ENCODE data around the gene BTNL8. TPM values are rescaled to one million over a fixed set of nuclear protein-coding genes. Genes with fewer than 3 reads are reported as not detected.

Gene BTNL8
- total and polyA plus RNA-seq, 2 donors: 0.24 to 0.46 TPM

DNA sequence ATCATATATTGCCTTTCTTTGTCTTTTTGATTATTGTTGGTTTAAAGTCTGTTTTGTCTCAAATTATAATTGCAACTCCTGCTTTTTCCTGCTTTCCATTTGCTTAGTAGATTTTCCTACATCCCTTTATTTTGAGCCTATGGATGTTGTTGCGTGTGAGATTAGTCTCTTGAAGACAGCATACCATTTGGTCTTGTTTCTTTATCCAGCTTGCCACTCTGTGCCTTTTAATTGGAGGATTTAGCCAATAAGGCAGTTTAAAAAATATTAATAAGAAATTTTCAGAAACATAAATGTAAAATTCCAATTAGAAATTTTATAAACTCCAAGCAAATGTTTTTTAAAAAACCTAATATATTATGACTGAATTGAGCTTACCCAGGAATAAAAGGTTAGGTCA, 24.0 kb downstream of the BTNL8 start:
- Histone ChIP-seq H3K27ac (ENCODE audit: low read depth in 1 of 2, low read length in 1 of 2) (no peak overlapping the region), H3K36me3 (ENCODE audit: control insufficient read depth in 2 of 2, insufficient read depth in 2 of 2, low read length in 1 of 2) (no peaks in the 10 kb centered on the region), H3K9me3 (ENCODE audit: control insufficient read depth in 2 of 2, insufficient read depth in 1 of 2, low read length in 1 of 2) (peaks cover 0 to 11% of the 10 kb centered on the region in 2 donors), H3K27me3 (ENCODE audit: control insufficient read depth in 2 of 2, insufficient read depth in 1 of 2, low read length in 1 of 2) (no peaks in the 10 kb centered on the region), H3K4me3 (ENCODE audit: low read length in 2 of 2) (no peak overlapping the region), H3K4me1 (ENCODE audit: control insufficient read depth in 2 of 2, insufficient read depth in 2 of 2, low read length in 2 of 2) (no peaks in the 10 kb centered on the region)
- DNase-seq (ENCODE audit: low read depth in 6 of 9, low spot score in 9 of 9): no peak
- 93% methylated on average over 1 of the region's 1 CpG for WGBS

DNA sequence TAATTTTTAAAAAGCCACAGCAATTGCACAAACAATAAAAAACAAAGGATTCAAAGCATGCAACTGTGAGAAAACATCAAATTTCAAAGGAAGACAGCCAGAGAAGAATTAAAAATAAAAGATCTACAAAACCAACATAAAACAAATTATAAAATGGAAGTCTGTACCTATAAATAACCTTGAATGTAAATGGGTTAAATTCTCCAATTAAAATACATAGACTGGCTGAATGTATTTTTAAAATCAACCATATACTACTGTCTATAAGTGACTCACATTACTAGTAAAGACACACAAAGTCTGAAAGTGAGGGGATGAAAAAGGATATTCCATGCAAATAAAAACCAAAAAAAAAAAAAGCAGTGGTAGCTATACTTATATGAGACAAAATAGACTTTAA, 33.7 kb downstream of the BTNL8 start:
- no peaks in the 10 kb centered on the region for H3K27me3 ChIP-seq (ENCODE audit: control insufficient read depth in 2 of 2, insufficient read depth in 1 of 2, low read length in 1 of 2)
- no peak overlapping the region for H3K4me3 ChIP-seq (ENCODE audit: low read length in 2 of 2)
- H3K27ac ChIP-seq (ENCODE audit: low read depth in 1 of 2, low read length in 1 of 2): no peak overlapping the region
- DNase-seq (ENCODE audit: low read depth in 6 of 9, low spot score in 9 of 9): no peak
- no peaks in the 10 kb centered on the region for H3K4me1 ChIP-seq (ENCODE audit: control insufficient read depth in 2 of 2, insufficient read depth in 2 of 2, low read length in 2 of 2)
- peaks cover 0 to 8% of the 10 kb centered on the region in 2 donors for H3K9me3 ChIP-seq (ENCODE audit: control insufficient read depth in 2 of 2, insufficient read depth in 1 of 2, low read length in 1 of 2)
- no peaks in the 10 kb centered on the region for H3K36me3 ChIP-seq (ENCODE audit: control insufficient read depth in 2 of 2, insufficient read depth in 2 of 2, low read length in 1 of 2)

DNA sequence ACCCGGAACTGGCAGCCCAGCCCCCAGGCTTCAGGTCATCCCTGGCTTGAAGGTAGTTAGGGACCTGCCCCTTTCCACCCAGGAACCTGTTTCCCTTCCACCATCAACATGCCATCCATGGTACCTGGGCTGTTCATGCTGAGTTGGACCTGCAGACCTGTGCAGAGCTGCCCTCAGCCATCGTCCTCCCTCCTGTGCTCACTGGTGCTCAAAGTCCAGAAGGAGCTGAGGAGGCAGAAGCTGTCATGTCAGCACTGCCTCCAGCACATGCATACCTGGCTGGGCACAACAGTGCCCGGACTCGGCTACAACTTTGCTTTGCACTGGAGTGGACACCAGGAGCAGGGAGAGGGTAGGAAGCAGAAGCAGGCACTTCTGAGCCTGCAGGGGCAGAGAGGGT, 36.2 kb downstream of the BTNL8 start:
- Histone ChIP-seq H3K9me3 (ENCODE audit: control insufficient read depth in 2 of 2, insufficient read depth in 1 of 2, low read length in 1 of 2) (peaks cover 0 to 8% of the 10 kb centered on the region in 2 donors), H3K27me3 (ENCODE audit: control insufficient read depth in 2 of 2, insufficient read depth in 1 of 2, low read length in 1 of 2) (no peaks in the 10 kb centered on the region), H3K36me3 (ENCODE audit: control insufficient read depth in 2 of 2, insufficient read depth in 2 of 2, low read length in 1 of 2) (no peaks in the 10 kb centered on the region), H3K4me1 (ENCODE audit: control insufficient read depth in 2 of 2, insufficient read depth in 2 of 2, low read length in 2 of 2) (no peaks in the 10 kb centered on the region), H3K4me3 (ENCODE audit: low read length in 2 of 2) (no peak overlapping the region), H3K27ac (ENCODE audit: low read depth in 1 of 2, low read length in 1 of 2) (no peak overlapping the region)
- no peak for DNase-seq (ENCODE audit: low read depth in 6 of 9, low spot score in 9 of 9)
- WGBS: 64% methylated on average over 4 of the region's 4 CpGs

DNA sequence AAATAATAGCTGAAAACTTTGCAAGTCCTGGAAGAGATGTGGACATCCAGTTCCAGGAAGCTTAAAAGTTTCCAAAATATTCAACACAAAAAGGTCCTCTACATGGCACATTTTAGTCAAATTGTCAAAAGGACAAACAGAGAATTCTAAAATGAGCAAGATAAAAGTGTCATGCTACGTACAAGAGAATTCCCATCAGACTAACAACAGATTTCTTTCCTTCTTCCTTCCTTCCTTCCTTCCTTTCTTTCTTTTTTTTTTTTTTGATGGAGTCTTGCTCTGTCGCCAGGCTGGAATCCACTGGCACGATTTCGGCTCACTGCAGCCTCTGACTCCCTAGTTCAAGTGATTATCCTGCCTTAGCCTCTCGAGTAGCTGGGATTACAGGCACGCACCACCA, 39.3 kb downstream of the BTNL8 start:
- Histone ChIP-seq H3K4me1 (ENCODE audit: control insufficient read depth in 2 of 2, insufficient read depth in 2 of 2, low read length in 2 of 2) (no peaks in the 10 kb centered on the region), H3K27ac (ENCODE audit: low read depth in 1 of 2, low read length in 1 of 2) (no peak overlapping the region), H3K27me3 (ENCODE audit: control insufficient read depth in 2 of 2, insufficient read depth in 1 of 2, low read length in 1 of 2) (no peaks in the 10 kb centered on the region), H3K36me3 (ENCODE audit: control insufficient read depth in 2 of 2, insufficient read depth in 2 of 2, low read length in 1 of 2) (no peaks in the 10 kb centered on the region), H3K9me3 (ENCODE audit: control insufficient read depth in 2 of 2, insufficient read depth in 1 of 2, low read length in 1 of 2) (peaks cover 0 to 8% of the 10 kb centered on the region in 2 donors), H3K4me3 (ENCODE audit: low read length in 2 of 2) (no peak overlapping the region)
- DNase-seq (ENCODE audit: low read depth in 6 of 9, low spot score in 9 of 9): no peak
- 79% methylated on average over 6 of the region's 6 CpGs for WGBS

DNA sequence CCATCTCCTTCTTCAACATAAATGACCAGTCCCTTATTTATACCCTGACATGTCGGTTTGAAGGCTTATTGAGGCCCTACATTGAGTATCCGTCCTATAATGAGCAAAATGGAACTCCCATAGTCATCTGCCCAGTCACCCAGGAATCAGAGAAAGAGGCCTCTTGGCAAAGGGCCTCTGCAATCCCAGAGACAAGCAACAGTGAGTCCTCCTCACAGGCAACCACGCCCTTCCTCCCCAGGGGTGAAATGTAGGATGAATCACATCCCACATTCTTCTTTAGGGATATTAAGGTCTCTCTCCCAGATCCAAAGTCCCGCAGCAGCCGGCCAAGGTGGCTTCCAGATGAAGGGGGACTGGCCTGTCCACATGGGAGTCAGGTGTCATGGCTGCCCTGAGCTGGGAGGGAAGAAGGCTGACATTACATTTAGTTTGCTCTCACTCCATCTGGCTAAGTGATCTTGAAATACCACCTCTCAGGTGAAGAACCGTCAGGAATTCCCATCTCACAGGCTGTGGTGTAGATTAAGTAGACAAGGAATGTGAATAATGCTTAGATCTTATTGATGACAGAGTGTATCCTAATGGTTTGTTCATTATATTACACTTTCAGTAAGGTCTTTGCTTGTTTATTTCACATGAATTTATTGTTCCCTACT, 51.5 kb downstream of the BTNL8 start:
- no peak overlapping the region for H3K4me3 ChIP-seq (ENCODE audit: low read length in 2 of 2)
- no peak overlapping the region for H3K27ac ChIP-seq (ENCODE audit: low read depth in 1 of 2, low read length in 1 of 2)
- H3K9me3 ChIP-seq (ENCODE audit: control insufficient read depth in 2 of 2, insufficient read depth in 1 of 2, low read length in 1 of 2): no peaks in the 10 kb centered on the region
- H3K4me1 ChIP-seq (ENCODE audit: control insufficient read depth in 2 of 2, insufficient read depth in 2 of 2, low read length in 2 of 2): no peaks in the 10 kb centered on the region
- H3K27me3 ChIP-seq (ENCODE audit: control insufficient read depth in 2 of 2, insufficient read depth in 1 of 2, low read length in 1 of 2): no peaks in the 10 kb centered on the region
- DNase-seq (ENCODE audit: low read depth in 6 of 9, low spot score in 9 of 9): no peak
- H3K36me3 ChIP-seq (ENCODE audit: control insufficient read depth in 2 of 2, insufficient read depth in 2 of 2, low read length in 1 of 2): no peaks in the 10 kb centered on the region
- 92% methylated on average over 6 of the region's 6 CpGs for WGBS

DNA sequence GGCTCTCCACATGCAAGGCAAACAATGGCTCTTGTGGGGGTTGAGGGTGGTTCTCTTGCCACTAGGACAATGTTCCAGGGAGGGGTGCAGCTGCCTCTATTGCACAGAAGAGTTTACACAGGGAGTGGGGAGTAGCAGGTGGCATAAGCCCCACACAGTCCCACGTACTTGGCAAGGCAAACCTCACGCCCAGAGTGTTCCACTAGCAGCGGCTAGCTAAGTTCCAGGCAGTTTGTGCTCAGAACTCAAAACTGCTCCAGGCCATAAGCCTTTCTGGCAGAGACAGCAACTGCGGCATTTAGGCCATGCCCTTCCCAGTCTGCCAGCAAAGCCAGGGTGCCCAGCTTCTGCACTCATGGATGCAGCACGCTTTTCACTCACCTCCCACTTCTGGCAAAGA, 60.7 kb downstream of the BTNL8 start:
- H3K4me1 ChIP-seq (ENCODE audit: control insufficient read depth in 2 of 2, insufficient read depth in 2 of 2, low read length in 2 of 2): peaks cover 0 to 11% of the 10 kb centered on the region in 2 donors
- DNase-seq (ENCODE audit: low read depth in 6 of 9, low spot score in 9 of 9): no peak
- H3K9me3 ChIP-seq (ENCODE audit: control insufficient read depth in 2 of 2, insufficient read depth in 1 of 2, low read length in 1 of 2): no peaks in the 10 kb centered on the region
- WGBS: 57% methylated on average over 5 of the region's 5 CpGs
- no peaks in the 10 kb centered on the region for H3K36me3 ChIP-seq (ENCODE audit: control insufficient read depth in 2 of 2, insufficient read depth in 2 of 2, low read length in 1 of 2)
- no peaks in the 10 kb centered on the region for H3K27me3 ChIP-seq (ENCODE audit: control insufficient read depth in 2 of 2, insufficient read depth in 1 of 2, low read length in 1 of 2)
- H3K27ac ChIP-seq (ENCODE audit: low read depth in 1 of 2, low read length in 1 of 2): no peak overlapping the region
- H3K4me3 ChIP-seq (ENCODE audit: low read length in 2 of 2): no peak overlapping the region

DNA sequence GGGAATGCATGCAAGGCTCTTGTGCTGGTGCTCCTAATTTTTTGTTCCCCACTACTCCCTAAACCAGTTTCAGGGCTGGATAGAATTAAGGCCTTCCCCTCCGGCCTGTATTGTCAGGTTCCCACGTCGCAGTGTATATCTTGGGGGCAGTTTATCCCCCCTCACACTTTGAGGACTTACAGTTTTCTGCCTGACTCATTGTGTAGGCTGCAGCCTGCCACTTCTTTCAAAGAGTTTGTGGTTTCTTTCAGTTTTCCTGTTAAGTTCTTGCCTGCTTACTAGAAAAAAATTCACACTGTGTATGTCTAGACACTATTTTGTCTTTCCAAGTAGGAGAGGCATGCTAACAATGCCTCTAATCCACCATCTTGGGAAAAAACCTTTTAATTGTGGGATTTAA, 61.2 kb downstream of the BTNL8 start:
- Histone ChIP-seq H3K4me3 (ENCODE audit: low read length in 2 of 2) (no peak overlapping the region), H3K36me3 (ENCODE audit: control insufficient read depth in 2 of 2, insufficient read depth in 2 of 2, low read length in 1 of 2) (no peaks in the 10 kb centered on the region), H3K4me1 (ENCODE audit: control insufficient read depth in 2 of 2, insufficient read depth in 2 of 2, low read length in 2 of 2) (peaks cover 0 to 11% of the 10 kb centered on the region in 2 donors), H3K27ac (ENCODE audit: low read depth in 1 of 2, low read length in 1 of 2) (peak overlapping the region in 1 of 2 donors; percentile 20), H3K9me3 (ENCODE audit: control insufficient read depth in 2 of 2, insufficient read depth in 1 of 2, low read length in 1 of 2) (no peaks in the 10 kb centered on the region), H3K27me3 (ENCODE audit: control insufficient read depth in 2 of 2, insufficient read depth in 1 of 2, low read length in 1 of 2) (no peaks in the 10 kb centered on the region)
- WGBS: 2% methylated on average over 3 of the region's 3 CpGs
- peak in 3 of 9 donors; percentile 7 to 55 (median 23) for DNase-seq (ENCODE audit: low read depth in 6 of 9, low spot score in 9 of 9)

DNA sequence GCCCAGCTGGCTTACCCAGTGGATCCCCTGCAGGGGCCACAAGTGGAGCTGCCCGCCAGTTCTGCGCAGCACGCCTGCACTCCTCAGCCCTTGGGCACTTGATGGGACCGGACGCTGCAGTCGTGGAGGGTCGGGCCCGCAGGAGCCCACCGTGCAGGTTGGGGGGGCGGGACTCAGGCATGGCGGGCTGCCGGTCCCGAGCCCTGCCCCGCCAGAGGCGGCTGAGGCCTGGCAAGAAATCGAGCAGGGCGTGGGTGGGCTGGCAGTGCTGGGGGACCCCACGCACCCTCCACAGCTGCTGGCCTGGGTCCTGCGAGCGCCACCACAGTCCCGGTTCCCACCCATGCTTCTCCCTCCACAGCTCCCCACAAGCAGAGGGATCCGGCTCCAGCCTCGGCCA, 70.4 kb downstream of the BTNL8 start:
- WGBS: 98% methylated on average over 22 of the region's 23 CpGs

DNA sequence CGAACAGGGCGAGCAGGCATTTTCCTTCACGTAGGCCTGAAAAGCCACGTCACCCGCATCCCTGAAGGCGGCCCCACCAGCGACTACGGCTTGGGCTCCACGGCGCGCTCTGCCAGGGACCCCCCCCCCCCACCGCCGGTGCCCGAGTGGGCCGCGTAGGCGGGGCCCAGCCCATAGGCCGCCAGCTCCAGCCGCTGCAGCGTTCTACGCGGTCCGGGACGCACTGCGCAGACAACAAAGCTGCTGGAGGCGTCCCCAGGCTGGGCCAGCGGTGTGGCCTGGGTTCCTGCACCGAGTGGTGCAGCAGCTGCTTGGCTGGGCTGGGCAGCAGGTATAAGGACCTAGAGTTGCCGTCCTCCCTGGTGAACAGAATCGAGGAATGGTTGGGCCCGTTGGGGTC, 71.4 kb downstream of the BTNL8 start:
- Histone ChIP-seq H3K36me3 (ENCODE audit: control insufficient read depth in 2 of 2, insufficient read depth in 2 of 2, low read length in 1 of 2) (no peaks in the 10 kb centered on the region), H3K9me3 (ENCODE audit: control insufficient read depth in 2 of 2, insufficient read depth in 1 of 2, low read length in 1 of 2) (peaks cover 0 to 10% of the 10 kb centered on the region in 2 donors), H3K27ac (ENCODE audit: low read depth in 1 of 2, low read length in 1 of 2) (no peak overlapping the region), H3K27me3 (ENCODE audit: control insufficient read depth in 2 of 2, insufficient read depth in 1 of 2, low read length in 1 of 2) (no peaks in the 10 kb centered on the region), H3K4me3 (ENCODE audit: low read length in 2 of 2) (no peak overlapping the region), H3K4me1 (ENCODE audit: control insufficient read depth in 2 of 2, insufficient read depth in 2 of 2, low read length in 2 of 2) (no peaks in the 10 kb centered on the region)
- 95% methylated on average over 31 of the region's 31 CpGs for WGBS
- DNase-seq (ENCODE audit: low read depth in 6 of 9, low spot score in 9 of 9): no peak

More for the DNA sequence above, 70.4 kb downstream of the BTNL8 start:
- no peak overlapping the region for H3K27ac ChIP-seq (ENCODE audit: low read depth in 1 of 2, low read length in 1 of 2)
- H3K9me3 ChIP-seq (ENCODE audit: control insufficient read depth in 2 of 2, insufficient read depth in 1 of 2, low read length in 1 of 2): peaks cover 0 to 10% of the 10 kb centered on the region in 2 donors
- no peaks in the 10 kb centered on the region for H3K36me3 ChIP-seq (ENCODE audit: control insufficient read depth in 2 of 2, insufficient read depth in 2 of 2, low read length in 1 of 2)
- DNase-seq (ENCODE audit: low read depth in 6 of 9, low spot score in 9 of 9): no peak
- H3K27me3 ChIP-seq (ENCODE audit: control insufficient read depth in 2 of 2, insufficient read depth in 1 of 2, low read length in 1 of 2): no peaks in the 10 kb centered on the region
- H3K4me3 ChIP-seq (ENCODE audit: low read length in 2 of 2): no peak overlapping the region
- H3K4me1 ChIP-seq (ENCODE audit: control insufficient read depth in 2 of 2, insufficient read depth in 2 of 2, low read length in 2 of 2): no peaks in the 10 kb centered on the region

Data from thymus (tissue), 11 donors.